Uterus (tissue), 2 donors: Measurements from ENCODE around the gene IFI27.

ENCODE experiments used
- POLR2A ChIP-seq, 2 donors: fragments of 450-650 bp; IDR thresholded peaks; one replicate each; pipeline ENCODE4 v1.6.1; 2016; ENCODE audit warnings: antibody characterized with exemption in 2 of 2, mild to moderate bottlenecking in 1 of 2, moderate library complexity in 1 of 2
- TF ChIP-seq, protein P1 (sequence below), 4 experiments: fragments of 200-600 bp in 2 of 4; fragments of 450-650 bp in 2 of 4; sonication (generic) in 2 of 4; IDR thresholded peaks; one replicate each; pipeline ENCODE4 v1.5.1; 2016 to 2019; ENCODE audit warnings: antibody characterized with exemption in 4 of 4, mild to moderate bottlenecking in 2 of 4, moderate library complexity in 1 of 4

DNA sequence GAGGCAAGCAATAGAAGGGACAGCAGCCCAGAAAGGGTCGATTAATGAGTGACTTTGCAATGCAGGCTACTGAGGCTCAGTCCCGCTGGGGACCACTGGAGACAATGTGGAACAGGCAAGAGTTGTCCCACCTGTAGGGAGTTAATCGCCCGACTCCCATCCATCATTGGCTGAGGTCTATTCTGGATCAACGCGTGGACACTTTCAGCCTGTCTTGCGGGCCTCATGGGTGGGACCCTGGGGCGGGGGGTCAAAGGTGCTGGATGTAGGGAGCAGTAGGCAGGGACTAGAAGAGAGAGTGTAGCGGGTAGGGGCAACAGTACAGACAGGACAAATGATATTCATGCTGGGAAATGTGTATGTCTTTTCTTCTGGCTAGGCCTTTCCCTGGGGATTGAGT, 12.8 kb downstream of the IFI27 start:
- TF ChIP-seq, protein P1, sequence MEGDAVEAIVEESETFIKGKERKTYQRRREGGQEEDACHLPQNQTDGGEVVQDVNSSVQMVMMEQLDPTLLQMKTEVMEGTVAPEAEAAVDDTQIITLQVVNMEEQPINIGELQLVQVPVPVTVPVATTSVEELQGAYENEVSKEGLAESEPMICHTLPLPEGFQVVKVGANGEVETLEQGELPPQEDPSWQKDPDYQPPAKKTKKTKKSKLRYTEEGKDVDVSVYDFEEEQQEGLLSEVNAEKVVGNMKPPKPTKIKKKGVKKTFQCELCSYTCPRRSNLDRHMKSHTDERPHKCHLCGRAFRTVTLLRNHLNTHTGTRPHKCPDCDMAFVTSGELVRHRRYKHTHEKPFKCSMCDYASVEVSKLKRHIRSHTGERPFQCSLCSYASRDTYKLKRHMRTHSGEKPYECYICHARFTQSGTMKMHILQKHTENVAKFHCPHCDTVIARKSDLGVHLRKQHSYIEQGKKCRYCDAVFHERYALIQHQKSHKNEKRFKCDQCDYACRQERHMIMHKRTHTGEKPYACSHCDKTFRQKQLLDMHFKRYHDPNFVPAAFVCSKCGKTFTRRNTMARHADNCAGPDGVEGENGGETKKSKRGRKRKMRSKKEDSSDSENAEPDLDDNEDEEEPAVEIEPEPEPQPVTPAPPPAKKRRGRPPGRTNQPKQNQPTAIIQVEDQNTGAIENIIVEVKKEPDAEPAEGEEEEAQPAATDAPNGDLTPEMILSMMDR (IDR thresholded peaks at IDR 0.05): no peak
- TF ChIP-seq POLR2A (IDR thresholded peaks at IDR 0.05): no peak
